ENCODE data around the gene TMEM176A. TPM values are rescaled to one million over a fixed set of nuclear protein-coding genes. Genes with fewer than 3 reads are reported as not detected.

The TMEM176A gene
- total and polyA plus RNA-seq, 10 donors, result 28.6 to 84.6 (median 59.0) TPM

DNA sequence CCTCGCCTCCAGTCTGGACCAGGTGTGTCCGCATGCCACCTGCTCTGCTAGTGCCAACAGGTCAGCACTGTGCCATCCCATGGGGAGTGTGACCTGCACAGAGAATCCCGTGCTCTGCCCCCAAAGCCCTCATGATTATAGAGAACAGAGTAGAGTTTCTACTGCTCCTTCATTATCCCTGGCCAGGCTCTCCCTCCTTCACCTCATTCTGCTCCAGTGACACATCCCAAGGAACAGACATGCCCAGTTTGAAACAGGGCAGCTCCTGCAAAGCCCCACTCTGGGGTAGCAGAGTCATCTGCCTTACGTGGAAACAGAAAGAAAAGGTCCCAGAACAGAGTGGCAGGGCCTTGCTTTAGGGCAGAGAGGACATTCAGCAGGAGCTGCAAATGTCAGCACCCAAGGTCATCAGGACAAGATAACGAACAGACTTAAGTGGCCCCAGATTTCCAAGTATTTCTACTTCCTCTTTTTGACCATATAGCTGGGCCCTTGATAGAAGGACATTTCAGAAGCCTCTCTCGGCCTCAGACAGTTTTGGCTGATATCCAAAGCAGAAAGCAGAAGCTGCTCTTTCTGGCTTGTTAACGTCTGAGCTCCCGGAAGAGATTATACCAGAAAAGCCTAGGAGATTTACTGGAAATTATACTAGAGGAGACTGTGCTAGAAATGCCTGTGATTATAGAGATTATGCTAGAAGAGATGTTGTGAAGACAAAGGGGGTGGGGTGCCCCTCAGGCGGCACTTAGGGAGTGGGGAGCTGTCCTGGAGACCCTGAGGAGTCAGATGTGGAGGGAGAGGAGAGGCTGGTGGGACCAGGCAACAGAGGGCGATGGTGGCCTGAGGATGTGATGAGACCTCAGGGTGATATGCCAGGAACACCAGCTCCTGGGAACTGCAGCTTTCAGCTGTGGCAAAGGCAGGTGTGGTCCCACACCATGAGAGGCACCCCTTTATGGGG, 13.0 kb upstream of the TMEM176A start:
- WGBS, 5 donors, result 30 to 40% (median 35%) methylated on average over 10 of the region's 10 CpGs
- Histone ChIP-seq H3K27ac (peak overlapping the region in 7 of 8 donors; percentile 63 to 80 (median 79)), H3K4me1 (peaks cover 19 to 60% (median 40%) of the 10 kb centered on the region in 6 donors), H3K36me3 (peaks cover 0 to 10% (median 0%) of the 10 kb centered on the region in 6 donors), H3K9me3 (no peaks in the 10 kb centered on the region), H3K27me3 (replicated peaks in 1 of 7) (peaks cover 0 to 9% (median 0%) of the 10 kb centered on the region in 7 donors), H3K4me3 (no peak overlapping the region)
- intact Hi-C loops (cut with DNase I; ENCODE audit: low total_unique reads), result loop anchor here (5.0 kb wide), 1 partner anchor 90 kb away; no protein-coding TSS in a partner anchor
- no peak for DNase-seq
- TF ChIP-seq CTCF (IDR thresholded peaks at IDR 0.05 in 8 of 11, conservative IDR thresholded peaks at IDR 0.05 in 3 of 11) (no peak), POLR2AphosphoS5 (IDR thresholded peaks at IDR 0.05) (peak in 1 of 3 donors; percentile 14)

- Histone ChIP-seq H3K4me1 (peaks cover 19 to 56% (median 39%) of the 10 kb centered on the region in 6 donors), H3K9me3 (no peaks in the 10 kb centered on the region), H3K36me3 (peaks cover 0 to 10% (median 0%) of the 10 kb centered on the region in 6 donors), H3K27me3 (replicated peaks in 1 of 7) (peaks cover 0 to 12% (median 0%) of the 10 kb centered on the region in 7 donors), H3K27ac (peak overlapping the region in 7 of 8 donors; percentile 63 to 80 (median 79)), H3K4me3 (no peak overlapping the region)
- no peak for DNase-seq
- no peak for TF ChIP-seq POLR2AphosphoS5 (IDR thresholded peaks at IDR 0.05)
- no peak for TF ChIP-seq CTCF (IDR thresholded peaks at IDR 0.05 in 8 of 11, conservative IDR thresholded peaks at IDR 0.05 in 3 of 11)
- no peak for TF ChIP-seq POLR2A (IDR thresholded peaks at IDR 0.05)
- whole genome bisulfite sequencing, 5 donors, result 72 to 86% (median 74%) methylated on average over 9 of the region's 9 CpGs
- intact Hi-C loops (cut with DNase I; ENCODE audit: low total_unique reads), result loop anchor here (5.0 kb wide), 1 partner anchor 89 kb away; no protein-coding TSS in a partner anchor
Measured at GRCh38 chr7:150788474-150789269, 11.9 kb upstream of the TMEM176A start.

GRCh38 chr7:150790416-150791075, 10.0 kb upstream of the TMEM176A start:
- H3K27ac ChIP-seq, result no peak overlapping the region

More at GRCh38 chr7:150790416-150791075, 10.0 kb upstream of the TMEM176A start:
- Histone ChIP-seq H3K36me3 (peaks cover 0 to 10% (median 0%) of the 10 kb centered on the region in 6 donors), H3K4me1 (peaks cover 12 to 38% (median 25%) of the 10 kb centered on the region in 6 donors), H3K9me3 (peaks cover 0 to 2% (median 0%) of the 10 kb centered on the region in 8 donors), H3K4me3 (no peak overlapping the region), H3K27me3 (replicated peaks in 1 of 7) (peaks cover 0 to 24% (median 0%) of the 10 kb centered on the region in 7 donors)
- no peak for TF ChIP-seq POLR2A (IDR thresholded peaks at IDR 0.05)
- TF ChIP-seq CTCF (IDR thresholded peaks at IDR 0.05 in 8 of 11, conservative IDR thresholded peaks at IDR 0.05 in 3 of 11), result no peak
- TF ChIP-seq POLR2AphosphoS5 (IDR thresholded peaks at IDR 0.05), result no peak
- DNase-seq, result no peak
- intact Hi-C loops (cut with DNase I; ENCODE audit: low total_unique reads), result no loop called here
- 77 to 81% (median 79%) methylated on average over 9 of the region's 9 CpGs for WGBS, 5 donors
